ENCODE results near the gene AP3S1. TPM values are rescaled to one million over a fixed set of nuclear protein-coding genes. Genes with fewer than 3 reads are reported as not detected.
"Not testable (repeated sequence)": the region's sequence is repeated elsewhere in the genome, so short reads cannot be mapped to it uniquely, and the experiment has no call there.

Gene AP3S1
- total RNA-seq, 1 experiment from 2014 or later, result 90.9 TPM

- no peak for DNase-seq (ENCODE audit: extremely low read depth, low read depth)
Observed at GRCh38 chr5:115858396-115858795, 16.7 kb downstream of the AP3S1 start.

GRCh38 chr5:115859378-115859777 is 17.6 kb downstream of the AP3S1 start:
- DNase-seq (ENCODE audit: extremely low read depth, low read depth), result no peak

- DNase-seq (ENCODE audit: extremely low read depth, low read depth), result no peak
Observed at GRCh38 chr5:115869256-115869795, 27.6 kb downstream of the AP3S1 start.

GRCh38 chr5:115872447-115872846 is 30.7 kb downstream of the AP3S1 start:
- DNase-seq (ENCODE audit: extremely low read depth, low read depth), result no peak

GRCh38 chr5:115873392-115873791 is 31.7 kb downstream of the AP3S1 start:
- DNase-seq (ENCODE audit: extremely low read depth, low read depth), result no peak

GRCh38 chr5:115875447-115875846 is 33.7 kb downstream of the AP3S1 start:
- DNase-seq (ENCODE audit: extremely low read depth, low read depth), result no peak

- DNase-seq (ENCODE audit: extremely low read depth, low read depth), result not testable (repeated sequence)
Observed at GRCh38 chr5:115877342-115877741, 35.6 kb downstream of the AP3S1 start.

- DNase-seq (ENCODE audit: extremely low read depth, low read depth), result not testable (repeated sequence)
Observed at GRCh38 chr5:115882434-115882833, 40.7 kb downstream of the AP3S1 start.

- no peak for DNase-seq (ENCODE audit: extremely low read depth, low read depth)
Observed at GRCh38 chr5:115884704-115885103, 43.0 kb downstream of the AP3S1 start.

GRCh38 chr5:115885208-115885607 is 43.5 kb downstream of the AP3S1 start:
- DNase-seq (ENCODE audit: extremely low read depth, low read depth), result not testable (repeated sequence)

- DNase-seq (ENCODE audit: extremely low read depth, low read depth), result no peak
Observed at GRCh38 chr5:115888027-115888426, 46.3 kb downstream of the AP3S1 start.

- DNase-seq (ENCODE audit: extremely low read depth, low read depth), result no peak
Observed at GRCh38 chr5:115892021-115892420, 50.3 kb downstream of the AP3S1 start.

- DNase-seq (ENCODE audit: extremely low read depth, low read depth), result no peak
Observed at GRCh38 chr5:115894342-115894741, 52.6 kb downstream of the AP3S1 start.

- DNase-seq (ENCODE audit: extremely low read depth, low read depth), result no peak
Observed at GRCh38 chr5:115895821-115896220, 54.1 kb downstream of the AP3S1 start.

GRCh38 chr5:115898656-115899055 is 56.9 kb downstream of the AP3S1 start:
- no peak for DNase-seq (ENCODE audit: extremely low read depth, low read depth)

- no peak for DNase-seq (ENCODE audit: extremely low read depth, low read depth)
Observed at GRCh38 chr5:115907177-115907576, 65.4 kb downstream of the AP3S1 start.

- DNase-seq (ENCODE audit: extremely low read depth, low read depth), result not testable (repeated sequence)
Observed at GRCh38 chr5:115913623-115914400, 72.1 kb downstream of the AP3S1 start.

GRCh38 chr5:115920171-115920725 is 78.5 kb downstream of the AP3S1 start:
- no peak for DNase-seq (ENCODE audit: extremely low read depth, low read depth)

- not testable (repeated sequence) for DNase-seq (ENCODE audit: extremely low read depth, low read depth)
Observed at GRCh38 chr5:115928578-115929407, 87.1 kb downstream of the AP3S1 start.

GRCh38 chr5:115930171-115930570 is 88.4 kb downstream of the AP3S1 start:
- DNase-seq (ENCODE audit: extremely low read depth, low read depth), result not testable (repeated sequence)
